ENCODE data around the gene ZFP92. TPM values are rescaled to one million over a fixed set of nuclear protein-coding genes. Genes with fewer than 3 reads are reported as not detected.

The ZFP92 gene
- total and polyA plus RNA-seq, 10 donors, result 0.26 to 3.4 (median 2.0) TPM

GRCh38 chrX:153392642-153393321, 18.5 kb upstream of the ZFP92 start:
- intact Hi-C loops (cut with DNase I; ENCODE audit: low total_unique reads), result no loop called here
- H3K4me1 ChIP-seq, result no peaks in the 10 kb centered on the region
- TF ChIP-seq POLR2AphosphoS5 (IDR thresholded peaks at IDR 0.05), result no peak
- TF ChIP-seq CTCF (IDR thresholded peaks at IDR 0.05 in 8 of 11, conservative IDR thresholded peaks at IDR 0.05 in 3 of 11), result no peak
- TF ChIP-seq POLR2A (IDR thresholded peaks at IDR 0.05), result no peak
- H3K9me3 ChIP-seq, result no peaks in the 10 kb centered on the region
- H3K36me3 ChIP-seq, result no peaks in the 10 kb centered on the region
- peak; percentile 62 for DNase-seq
- peaks cover 0 to 13% (median 0%) of the 10 kb centered on the region in 7 donors for H3K27me3 ChIP-seq (replicated peaks in 1 of 7)
- H3K27ac ChIP-seq, result no peak overlapping the region
- no peak overlapping the region for H3K4me3 ChIP-seq
- WGBS, 5 donors, result 80 to 97% (median 90%) methylated on average over 1 to 16 of the region's 16 CpGs

GRCh38 chrX:153394612-153395011, 16.7 kb upstream of the ZFP92 start:
- Histone ChIP-seq H3K36me3 (no peaks in the 10 kb centered on the region), H3K27me3 (replicated peaks in 1 of 7) (peaks cover 0 to 17% (median 0%) of the 10 kb centered on the region in 7 donors), H3K9me3 (no peaks in the 10 kb centered on the region), H3K27ac (no peak overlapping the region), H3K4me1 (no peaks in the 10 kb centered on the region), H3K4me3 (no peak overlapping the region)
- DNase-seq, result peak; percentile 45
- intact Hi-C loops (cut with DNase I; ENCODE audit: low total_unique reads), result no loop called here
- 71 to 85% (median 78%) methylated on average over 13 of the region's 13 CpGs for WGBS, 5 donors
- no peak for TF ChIP-seq CTCF (IDR thresholded peaks at IDR 0.05 in 8 of 11, conservative IDR thresholded peaks at IDR 0.05 in 3 of 11)
- no peak for TF ChIP-seq POLR2AphosphoS5 (IDR thresholded peaks at IDR 0.05)
- no peak for TF ChIP-seq POLR2A (IDR thresholded peaks at IDR 0.05)

GRCh38 chrX:153395613-153396319, 15.5 kb upstream of the ZFP92 start:
- no peaks in the 10 kb centered on the region for H3K9me3 ChIP-seq
- H3K4me1 ChIP-seq, result no peaks in the 10 kb centered on the region
- TF ChIP-seq POLR2AphosphoS5 (IDR thresholded peaks at IDR 0.05) (no peak), CTCF (IDR thresholded peaks at IDR 0.05 in 8 of 11, conservative IDR thresholded peaks at IDR 0.05 in 3 of 11) (no peak), POLR2A (IDR thresholded peaks at IDR 0.05) (no peak)
- peaks cover 0 to 17% (median 0%) of the 10 kb centered on the region in 7 donors for H3K27me3 ChIP-seq (replicated peaks in 1 of 7)
- intact Hi-C loops (cut with DNase I; ENCODE audit: low total_unique reads), result no loop called here
- WGBS, 5 donors, result 67 to 82% (median 75%) methylated on average over 17 to 26 of the region's 26 CpGs
- no peaks in the 10 kb centered on the region for H3K36me3 ChIP-seq
- no peak overlapping the region for H3K4me3 ChIP-seq
- DNase-seq, result peak; percentile 65
- no peak overlapping the region for H3K27ac ChIP-seq
